Left lung (tissue), 10 donors: ENCODE measurements around the gene STMN1. TPM values are rescaled to one million over a fixed set of nuclear protein-coding genes. Genes with fewer than 3 reads are reported as not detected.

Source experiments
- ATAC-seq: fragments of 200-7000 bp; cut with Tn5 transposase; one replicate; pipeline ENCODE4 v1.9.1; 2020; ENCODE audit warnings: moderate library complexity
- DNase-seq, 4 donors: peaks; one replicate each; pipeline ENCODE4 v3.0.0-alpha.2; 2013 to 2020
- H3K27ac ChIP-seq, 2 donors: fragments of 200-600 bp; sonication (generic) in 1 of 2; one replicate each; pipeline versions ENCODE4 v1.5.0 to v1.8.0; 2020 to 2021
- H3K27me3 ChIP-seq, 2 donors: fragments of 200-600 bp; sonication (generic) in 1 of 2; one replicate each; pipeline versions ENCODE4 v1.5.0 to v1.8.0; 2020 to 2021
- H3K36me3 ChIP-seq, 2 donors: fragments of 200-600 bp; sonication (generic) in 1 of 2; one replicate each; pipeline versions ENCODE4 v1.5.0 to v1.8.0; 2020 to 2021
- H3K4me1 ChIP-seq, 2 donors: fragments of 200-600 bp; one replicate each; pipeline ENCODE4 v1.8.0; 2021
- H3K4me3 ChIP-seq, 2 donors: fragments of 200-600 bp; sonication (generic) in 1 of 2; one replicate each; pipeline versions ENCODE4 v1.5.0 to v1.8.0; 2020 to 2021; ENCODE audit warnings: mild to moderate bottlenecking in 1 of 2
- H3K9me3 ChIP-seq, 2 donors: fragments of 200-600 bp; sonication (generic) in 1 of 2; one replicate each; pipeline versions ENCODE4 v1.5.0 to v1.8.0; 2020 to 2021
- intact Hi-C, 2 donors: fragments of 100-400 bp; cut with DNase I; formaldehyde crosslinking; loops; one replicate each; pipeline versions ENCODE4 v1.11.2 to v1.14.2; 2022
- polyA plus RNA-seq, 6 donors: library from polyadenylated mRNA; unstranded; fragments of 120-200 nt; gene quantifications; one replicate each; pipeline ENCODE4 v1.2.1, GENCODE V29; 2013; ENCODE audit not compliant: insufficient read length in 6 of 6
- total RNA-seq, 2 donors: library from RNA; stranded (reverse); fragmentation: NEBNext Ultra II Directional; extraction: Animal tissue kit (Norgen Biotek cat#: 25700); gene quantifications; one replicate each; pipeline ENCODE4 v1.2.1, GENCODE V29; 2021
- TF ChIP-seq, protein P1 (sequence below), 2 donors: fragments of 200-600 bp; sonication (generic) in 1 of 2; IDR thresholded peaks; one replicate each; pipeline versions ENCODE4 v1.5.0 to v1.8.0; 2021; ENCODE audit warnings: antibody characterized with exemption in 2 of 2
- donor health status: DM: no; HTN: yes; CAD: no.
- donor health status: DM: no; HTN: no; CAD: no.

Gene STMN1
- total and polyA plus RNA-seq, 8 donors, result 50.7 to 1,392 (median 917) TPM

DNA sequence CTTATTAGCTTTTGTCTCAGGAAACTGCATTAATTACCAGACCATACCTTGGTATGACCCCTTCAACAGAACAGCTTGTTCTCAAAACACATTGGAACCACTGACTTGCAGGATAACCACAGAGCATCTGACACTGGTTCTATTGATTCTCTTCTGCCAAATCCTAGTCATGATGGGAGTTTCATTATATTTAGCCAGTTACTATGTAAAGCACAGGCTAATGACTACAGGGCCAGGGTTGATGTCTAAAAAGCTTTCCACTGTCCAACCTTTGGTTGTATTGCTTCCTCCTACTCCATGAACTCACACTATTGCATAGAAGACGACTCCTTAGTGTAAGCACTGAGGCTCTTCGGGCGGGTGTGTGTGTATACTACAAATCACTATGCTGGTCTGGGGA, 3.8 kb downstream of the STMN1 start:
- Histone ChIP-seq H3K9me3 (no peaks in the 10 kb centered on the region), H3K36me3 (peaks cover 0 to 32% of the 10 kb centered on the region in 2 donors), H3K4me3 (no peak overlapping the region), H3K27ac (no peak overlapping the region), H3K27me3 (peaks cover 0 to 9% of the 10 kb centered on the region in 2 donors), H3K4me1 (peaks cover 0 to 28% of the 10 kb centered on the region in 2 donors)
- ATAC-seq (no peak), DNase-seq (no peak)
- intact Hi-C loops, result no loop called here
- TF ChIP-seq, protein P1, sequence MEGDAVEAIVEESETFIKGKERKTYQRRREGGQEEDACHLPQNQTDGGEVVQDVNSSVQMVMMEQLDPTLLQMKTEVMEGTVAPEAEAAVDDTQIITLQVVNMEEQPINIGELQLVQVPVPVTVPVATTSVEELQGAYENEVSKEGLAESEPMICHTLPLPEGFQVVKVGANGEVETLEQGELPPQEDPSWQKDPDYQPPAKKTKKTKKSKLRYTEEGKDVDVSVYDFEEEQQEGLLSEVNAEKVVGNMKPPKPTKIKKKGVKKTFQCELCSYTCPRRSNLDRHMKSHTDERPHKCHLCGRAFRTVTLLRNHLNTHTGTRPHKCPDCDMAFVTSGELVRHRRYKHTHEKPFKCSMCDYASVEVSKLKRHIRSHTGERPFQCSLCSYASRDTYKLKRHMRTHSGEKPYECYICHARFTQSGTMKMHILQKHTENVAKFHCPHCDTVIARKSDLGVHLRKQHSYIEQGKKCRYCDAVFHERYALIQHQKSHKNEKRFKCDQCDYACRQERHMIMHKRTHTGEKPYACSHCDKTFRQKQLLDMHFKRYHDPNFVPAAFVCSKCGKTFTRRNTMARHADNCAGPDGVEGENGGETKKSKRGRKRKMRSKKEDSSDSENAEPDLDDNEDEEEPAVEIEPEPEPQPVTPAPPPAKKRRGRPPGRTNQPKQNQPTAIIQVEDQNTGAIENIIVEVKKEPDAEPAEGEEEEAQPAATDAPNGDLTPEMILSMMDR (IDR thresholded peaks at IDR 0.05), result no peak

DNA sequence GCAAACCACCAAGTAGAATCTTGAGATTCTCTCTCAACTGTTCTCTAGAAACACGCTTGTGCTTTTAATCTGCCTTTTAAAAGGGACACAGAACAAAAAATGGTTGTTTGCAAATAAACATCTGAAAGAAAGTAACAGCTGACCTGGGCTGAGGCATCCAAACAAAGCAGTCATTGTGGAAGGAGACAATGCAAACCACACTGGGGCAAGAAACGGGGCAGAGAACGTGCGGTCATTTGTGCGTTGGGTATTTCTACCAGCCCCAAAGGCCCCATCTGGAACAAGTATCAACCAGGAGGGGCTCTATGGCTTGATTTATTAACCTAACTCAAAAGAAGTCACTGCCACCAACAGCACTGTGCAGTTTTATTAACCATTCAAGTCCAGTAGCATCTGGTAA, 6.0 kb downstream of the STMN1 start:
- ATAC-seq (no peak), DNase-seq (no peak)
- H3K4me3 ChIP-seq, result no peak overlapping the region
- peaks cover 0 to 32% of the 10 kb centered on the region in 2 donors for H3K36me3 ChIP-seq
- TF ChIP-seq, protein P1 (IDR thresholded peaks at IDR 0.05), result no peak
- H3K4me1 ChIP-seq, result peaks cover 9 to 19% of the 10 kb centered on the region in 2 donors
- H3K27ac ChIP-seq, result no peak overlapping the region
- intact Hi-C loops, result no loop called here
- no peaks in the 10 kb centered on the region for H3K9me3 ChIP-seq
- no peaks in the 10 kb centered on the region for H3K27me3 ChIP-seq

DNA sequence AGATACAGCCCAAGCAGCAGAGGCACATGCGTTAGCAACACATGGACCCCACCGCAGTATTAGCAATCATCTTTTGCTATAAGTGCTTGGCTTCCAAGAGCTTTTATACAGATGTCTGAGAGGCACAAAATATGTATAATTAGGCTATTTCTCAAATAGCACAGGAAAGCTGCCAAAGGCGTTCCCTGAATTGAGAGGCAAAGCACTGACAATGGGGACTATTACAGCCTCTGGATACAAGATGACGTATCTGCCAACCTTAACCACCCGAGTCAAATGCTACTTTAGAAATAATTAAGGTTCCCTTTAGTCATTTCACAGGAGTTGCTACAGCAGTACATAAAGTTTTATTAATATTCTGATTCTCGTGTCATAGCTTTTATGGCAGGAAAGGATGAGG, 6.4 kb downstream of the STMN1 start:
- intact Hi-C loops, result loop anchor here in 1 of 2 donors (5.0 kb wide), 1 partner anchor 98 kb away; the partner anchor contains the start of gene PAFAH2
- DNase-seq (no peak), ATAC-seq (no peak)
- Histone ChIP-seq H3K27me3 (no peaks in the 10 kb centered on the region), H3K4me1 (peaks cover 9 to 17% of the 10 kb centered on the region in 2 donors), H3K27ac (no peak overlapping the region), H3K9me3 (no peaks in the 10 kb centered on the region), H3K36me3 (peaks cover 0 to 32% of the 10 kb centered on the region in 2 donors), H3K4me3 (no peak overlapping the region)
- TF ChIP-seq, protein P1 (IDR thresholded peaks at IDR 0.05), result no peak

DNA sequence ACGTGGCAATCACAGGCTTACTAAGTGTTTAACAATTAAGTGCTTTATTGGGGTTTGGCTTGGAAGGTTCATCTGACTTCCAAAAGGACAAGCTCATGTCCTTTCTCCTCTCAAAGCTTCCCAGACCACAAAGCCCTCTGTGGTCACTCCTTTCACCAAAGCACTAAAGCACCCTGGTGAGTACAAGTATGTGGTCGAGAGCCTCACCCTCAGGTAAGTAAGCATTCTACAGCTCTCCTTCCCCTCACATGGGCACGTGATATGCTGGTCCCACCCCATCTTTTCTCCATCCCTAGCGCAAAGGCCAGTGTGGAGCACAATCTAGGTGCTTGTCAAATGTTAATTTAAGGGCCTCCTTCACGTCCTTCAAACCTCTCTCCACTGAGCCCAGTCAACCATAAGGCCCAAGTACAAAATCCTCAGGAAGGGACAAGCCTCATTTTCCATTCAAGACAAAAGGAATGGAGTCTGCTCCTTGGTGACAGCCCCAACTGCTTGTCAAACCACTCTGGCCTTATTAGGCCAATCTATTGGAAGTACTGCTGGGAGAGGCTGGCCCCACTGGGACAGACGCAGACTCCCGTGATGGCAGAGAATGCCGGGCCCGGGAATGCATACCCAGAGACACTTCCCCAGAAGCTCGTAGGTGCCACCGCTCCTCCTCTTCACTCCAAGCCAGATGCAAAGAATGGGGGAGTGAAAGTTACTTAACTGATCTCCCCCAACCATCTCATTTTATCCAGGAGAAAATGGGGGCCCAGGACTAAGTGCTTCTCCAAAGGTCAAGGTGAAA, 7.8 kb downstream of the STMN1 start:
- Histone ChIP-seq H3K4me1 (peaks cover 8 to 9% of the 10 kb centered on the region in 2 donors), H3K27me3 (no peaks in the 10 kb centered on the region), H3K27ac (peak overlapping the region in 1 of 2 donors; percentile 13), H3K9me3 (no peaks in the 10 kb centered on the region), H3K4me3 (no peak overlapping the region), H3K36me3 (peaks cover 0 to 32% of the 10 kb centered on the region in 2 donors)
- intact Hi-C loops, result loop anchor here in 1 of 2 donors (5.0 kb wide), 1 partner anchor 99 kb away; the partner anchor contains the start of gene PAFAH2
- TF ChIP-seq, protein P1 (IDR thresholded peaks at IDR 0.05), result no peak
- ATAC-seq (peak; percentile 83), DNase-seq (peak in 1 of 4 donors; percentile 69)

DNA sequence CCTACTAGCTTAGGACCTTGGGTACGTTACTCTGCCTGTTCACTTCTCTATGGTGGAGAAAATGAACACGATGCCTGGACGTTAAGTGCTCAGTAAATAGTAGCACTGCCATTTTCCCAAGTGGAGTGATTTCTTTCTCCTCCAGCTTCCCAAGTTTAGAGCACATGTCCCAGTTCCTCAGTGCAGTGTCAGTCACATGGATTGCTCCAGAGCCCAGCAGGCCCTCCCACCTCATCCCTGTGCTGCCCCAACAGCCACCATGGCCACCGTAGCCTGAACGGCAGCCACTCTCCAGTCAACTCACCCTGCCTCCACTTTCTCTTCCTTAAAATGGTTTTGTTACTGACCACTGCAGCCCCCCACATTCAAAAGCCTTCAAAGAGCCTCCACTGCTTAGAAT, 8.5 kb downstream of the STMN1 start:
- intact Hi-C loops, result loop anchor here in 1 of 2 donors (5.0 kb wide), 1 partner anchor 100 kb away; the partner anchor contains the start of gene PAFAH2
- ATAC-seq, result peak; percentile 22
- Histone ChIP-seq H3K4me3 (no peak overlapping the region), H3K4me1 (peaks cover 12 to 13% of the 10 kb centered on the region in 2 donors), H3K27ac (no peak overlapping the region), H3K9me3 (no peaks in the 10 kb centered on the region), H3K36me3 (peaks cover 0 to 32% of the 10 kb centered on the region in 2 donors), H3K27me3 (no peaks in the 10 kb centered on the region)
- DNase-seq, result no peak
- TF ChIP-seq, protein P1 (IDR thresholded peaks at IDR 0.05), result no peak
